ENCODE measurements around the gene HSDL1.

GRCh38 chr16:84136331-84137125 is 8.4 kb downstream of the HSDL1 start:
- no peak for TF ChIP-seq CTCF (IDR thresholded peaks at IDR 0.05)
- no peak for TF ChIP-seq POLR2AphosphoS5 (IDR thresholded peaks at IDR 0.05)
- no peak for TF ChIP-seq EP300 (IDR thresholded peaks at IDR 0.05)
- no peak for TF ChIP-seq POLR2A (IDR thresholded peaks at IDR 0.05)
